ENCODE measurements around the gene KIAA1217.

The KIAA1217 gene

DNA sequence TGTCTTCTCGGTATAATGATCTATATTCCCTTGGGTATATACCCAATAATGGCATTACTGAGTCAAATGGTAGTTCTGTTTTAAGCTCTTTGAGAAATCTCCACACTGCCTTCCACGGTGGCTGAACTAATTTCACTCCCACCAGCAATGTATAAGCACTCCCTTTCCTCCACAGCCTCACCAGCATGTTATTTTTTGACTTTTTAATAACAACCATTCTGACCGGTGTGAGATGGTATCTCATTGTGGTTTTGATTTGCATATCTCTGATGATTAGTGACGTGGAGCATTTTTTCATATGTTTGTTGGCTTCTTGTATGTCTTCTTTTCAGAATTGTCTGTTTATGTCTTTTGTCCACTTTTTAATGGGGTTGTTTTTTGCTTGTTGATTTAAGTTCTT, 33.6 kb downstream of the KIAA1217 start:
- no peak for DNase-seq

DNA sequence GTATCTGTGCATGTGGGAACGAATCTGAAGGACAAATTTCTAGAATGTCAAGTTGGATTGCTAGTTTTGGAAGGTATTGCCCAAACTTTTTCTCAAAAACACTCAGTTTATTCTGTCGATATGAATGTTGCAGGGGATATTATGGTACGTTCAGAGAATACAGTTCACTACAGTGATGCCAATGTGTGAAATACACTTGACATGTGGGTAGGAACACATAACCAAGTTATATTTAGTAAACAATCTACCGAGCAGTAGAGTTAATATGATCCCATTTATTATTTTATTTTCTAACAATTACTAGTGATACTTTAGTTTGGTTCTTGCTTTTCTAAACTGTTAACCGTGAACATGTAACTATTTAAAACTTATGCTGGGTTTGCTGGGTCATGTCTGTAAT, 37.4 kb downstream of the KIAA1217 start:
- DNase-seq, result no peak

DNA sequence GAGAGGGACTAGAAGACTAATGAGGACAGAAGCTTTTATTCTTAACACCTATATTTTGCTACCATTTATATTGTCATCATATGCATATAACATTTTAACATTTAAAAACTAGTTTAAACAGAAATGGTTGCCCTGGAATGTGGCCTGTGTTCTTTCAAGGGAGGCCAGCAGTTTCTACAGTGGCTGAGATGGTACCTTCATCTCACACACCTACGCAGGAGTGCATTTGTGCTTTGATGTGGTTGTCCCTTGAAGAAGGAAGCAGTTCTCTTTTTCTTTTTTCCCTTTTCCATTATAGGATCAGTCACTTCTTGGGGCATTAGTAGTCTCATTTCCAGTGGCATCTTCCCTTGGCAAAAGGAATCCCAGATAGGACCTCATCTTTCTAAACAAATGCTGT, 38.9 kb downstream of the KIAA1217 start:
- no peak for DNase-seq

DNA sequence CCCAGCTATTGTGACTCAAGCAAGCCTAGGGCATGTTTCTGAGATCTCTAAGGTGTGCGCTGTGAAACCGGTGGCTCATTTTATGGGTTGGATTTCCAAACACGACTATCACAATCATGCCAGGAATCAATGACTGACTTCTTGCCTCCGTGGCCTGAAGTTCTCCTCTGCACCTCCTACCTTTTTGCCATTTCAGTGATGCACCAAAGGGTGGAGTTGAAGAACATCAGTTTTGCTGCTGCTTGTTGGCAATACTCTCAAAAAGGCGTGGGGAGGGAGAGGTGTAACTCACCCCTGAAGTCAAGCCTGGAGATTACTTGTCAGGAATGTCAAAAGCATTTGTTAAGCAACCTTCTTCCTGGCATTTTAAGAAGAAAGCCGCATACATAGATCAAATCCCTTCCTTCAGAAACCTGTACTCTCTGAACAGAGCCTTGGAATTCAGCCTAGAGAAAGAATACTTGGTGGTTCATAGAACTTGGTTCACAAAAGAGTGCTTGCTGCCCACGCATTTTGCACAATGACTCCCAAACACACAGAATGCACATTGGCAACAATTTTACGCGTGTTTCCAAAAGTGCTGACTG, 41.0 kb downstream of the KIAA1217 start:
- DNase-seq, result no peak

DNA sequence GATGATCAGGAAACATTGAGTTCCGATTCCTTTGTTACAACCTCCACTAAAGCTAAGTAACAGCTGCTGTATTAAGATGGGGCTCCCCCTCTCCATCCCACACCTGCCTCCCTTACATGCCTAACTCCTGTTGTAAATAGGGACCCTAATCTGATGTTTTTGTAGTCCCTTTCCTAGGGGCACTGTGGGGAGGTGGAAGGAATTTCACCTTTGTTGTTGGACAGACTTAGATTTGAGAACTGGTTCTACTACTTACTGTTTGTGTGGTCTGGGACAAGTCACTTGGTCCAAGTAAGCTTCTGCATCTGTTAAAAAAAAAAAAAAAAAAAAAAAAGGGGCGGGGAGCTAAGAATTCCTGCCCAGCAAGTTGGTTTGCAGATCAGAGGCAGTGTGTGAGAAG, 42.6 kb downstream of the KIAA1217 start:
- DNase-seq, result no peak

DNA sequence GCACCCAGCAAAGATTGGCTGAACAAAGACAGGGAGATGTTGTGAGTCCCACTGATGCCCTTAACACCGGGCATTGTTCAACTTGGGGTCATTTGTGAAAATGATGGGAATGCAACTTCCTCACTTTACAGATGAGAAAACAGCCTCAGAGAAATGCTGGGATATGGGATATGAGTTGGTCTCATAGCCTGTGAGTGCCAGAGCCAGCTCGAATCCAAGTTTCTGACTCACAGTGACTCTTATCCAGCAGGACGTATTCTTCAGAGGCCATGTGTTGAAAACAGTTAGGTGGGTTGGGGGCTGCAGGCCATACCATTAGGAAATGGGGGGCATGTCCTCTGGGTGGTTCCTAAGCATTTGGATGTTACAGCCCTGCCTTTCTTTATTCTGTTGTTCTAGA, 45.2 kb downstream of the KIAA1217 start:
- DNase-seq, result no peak

DNA sequence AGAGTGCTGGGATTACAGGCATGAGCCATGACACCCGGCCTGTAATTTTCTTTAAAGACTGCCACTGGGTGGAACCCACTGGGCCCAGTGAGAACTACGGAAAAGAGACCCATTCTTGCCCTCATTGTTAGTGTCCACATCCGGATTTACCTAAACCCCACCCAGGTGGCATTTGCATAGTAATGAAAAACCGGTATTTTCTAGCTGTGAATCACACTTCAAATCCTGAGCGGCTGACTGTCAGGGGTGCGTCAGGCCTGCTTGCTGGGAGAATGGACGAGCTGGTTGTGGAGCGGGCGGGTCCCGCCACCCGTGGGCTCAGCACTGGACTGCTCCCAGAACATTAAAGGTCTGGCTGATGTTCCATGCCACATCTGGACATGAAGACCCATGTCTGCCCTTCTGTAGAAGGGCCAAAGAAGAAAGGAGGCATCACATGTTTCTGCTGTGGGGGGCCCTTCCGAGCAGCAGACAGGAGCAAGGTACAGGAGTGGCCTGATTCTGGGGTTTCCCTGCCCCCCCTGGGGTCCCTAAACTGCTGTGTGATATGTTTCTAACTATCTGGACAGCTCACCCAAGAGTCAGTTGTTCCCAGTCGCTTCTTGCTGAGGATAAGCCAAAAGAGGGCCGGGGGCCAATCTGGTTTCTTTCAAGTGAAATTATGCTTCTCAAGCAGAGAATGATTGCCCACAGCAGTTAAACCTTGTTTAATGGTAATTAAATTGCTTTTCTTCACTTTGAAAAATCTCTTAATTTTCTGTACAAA, 46.4 kb downstream of the KIAA1217 start:
- no peak for DNase-seq

DNA sequence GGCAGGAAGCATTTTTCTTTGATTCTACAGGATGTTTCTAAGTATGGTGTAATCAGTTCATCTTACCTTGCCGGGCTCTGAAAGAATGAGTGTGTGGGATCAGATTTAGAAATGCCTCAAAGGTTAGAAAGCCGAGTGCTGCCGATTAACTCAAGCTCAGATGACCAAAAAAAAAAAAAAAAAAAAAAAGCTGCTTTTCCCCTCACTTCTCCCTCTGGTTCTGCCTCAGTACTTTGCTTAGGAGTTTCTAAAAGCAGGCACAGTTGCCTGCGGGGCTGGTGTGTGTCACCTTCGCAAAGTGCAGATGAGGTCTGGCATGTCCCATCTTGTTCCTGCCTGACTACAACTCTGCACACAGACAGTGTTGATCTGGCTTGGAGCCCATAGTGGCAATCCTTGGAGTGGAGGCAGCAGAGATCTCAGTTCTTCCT, 47.0 kb downstream of the KIAA1217 start:
- DNase-seq, result no peak

DNA sequence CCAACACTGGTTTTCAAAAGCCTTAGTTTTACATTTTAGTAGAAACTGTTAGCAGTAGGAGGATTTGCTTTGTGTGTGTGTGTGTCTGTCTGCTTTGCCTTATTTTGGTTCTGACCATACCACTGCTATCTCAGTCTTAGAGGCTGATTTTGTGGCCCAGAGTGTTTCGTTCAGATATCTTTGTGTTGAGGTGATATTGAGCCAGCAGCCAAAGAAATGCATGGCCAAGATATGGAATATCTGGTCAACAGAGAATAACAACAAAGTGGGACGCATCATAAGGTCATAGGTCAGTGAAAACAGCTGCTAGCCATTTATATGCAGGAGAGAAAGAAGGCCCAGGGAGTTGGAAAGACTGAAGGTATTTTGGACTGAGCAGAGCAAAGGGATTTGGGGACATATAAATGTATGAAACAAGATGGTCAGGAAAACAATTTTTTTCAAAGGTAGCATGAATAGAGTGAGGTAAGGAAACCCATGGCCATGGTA, 47.7 kb downstream of the KIAA1217 start:
- DNase-seq, result no peak

DNA sequence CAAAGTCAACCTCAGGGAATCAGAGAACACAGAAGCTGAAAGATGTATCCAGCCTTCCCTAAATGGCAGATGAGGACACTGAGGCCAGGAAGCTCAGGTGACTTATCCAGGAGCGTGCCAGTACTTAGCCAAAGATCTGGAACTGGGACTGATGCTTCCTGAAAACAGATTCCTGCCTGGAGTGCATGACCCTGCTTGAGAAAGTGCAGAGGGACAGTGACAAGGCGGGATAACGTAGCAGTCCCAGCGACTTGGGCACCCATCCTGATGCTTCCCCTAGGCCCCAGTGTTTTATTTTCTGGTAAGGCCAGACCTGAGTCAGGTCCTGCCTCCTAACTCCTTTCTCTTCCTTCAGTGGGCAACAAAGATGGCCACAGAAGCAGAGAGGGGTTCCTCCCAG, 48.6 kb downstream of the KIAA1217 start:
- DNase-seq, result no peak

DNA sequence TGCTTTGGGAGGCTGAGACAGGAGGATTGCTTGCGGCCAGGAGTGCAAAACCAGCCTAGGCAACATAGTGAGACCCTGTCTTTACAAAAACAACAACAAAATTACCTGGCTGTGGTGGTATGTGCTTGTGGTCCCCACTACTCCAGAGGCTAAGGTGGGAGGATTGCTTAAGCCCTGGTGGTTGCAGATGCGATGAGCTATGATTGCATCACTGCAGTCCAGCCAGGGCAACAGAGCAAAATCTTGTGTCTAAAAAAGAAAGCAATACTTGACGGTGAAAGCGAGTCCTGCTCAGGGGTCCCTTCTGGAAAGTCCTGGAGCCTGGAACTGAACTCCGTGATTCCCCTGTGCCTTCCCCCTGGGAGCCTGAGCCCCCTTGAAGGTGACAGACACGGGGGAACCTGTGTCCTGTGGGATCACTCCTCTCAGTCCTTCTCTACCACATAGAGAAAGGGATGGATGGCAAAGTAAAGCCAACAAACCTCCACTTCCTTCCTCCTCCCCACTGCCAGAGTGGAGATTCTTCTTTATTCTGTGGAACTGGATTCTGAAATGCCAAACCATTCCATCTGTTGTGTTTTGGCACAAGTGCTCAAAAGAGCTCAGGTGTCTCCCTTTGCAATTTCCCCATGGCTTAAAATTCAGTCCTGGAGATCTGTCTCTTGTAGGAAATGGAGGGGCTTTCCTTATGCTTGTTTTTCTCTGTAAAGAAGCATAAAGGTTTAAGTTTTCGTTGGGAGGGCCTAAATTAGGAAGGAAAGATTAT, 50.6 kb downstream of the KIAA1217 start:
- DNase-seq, result no peak

DNA sequence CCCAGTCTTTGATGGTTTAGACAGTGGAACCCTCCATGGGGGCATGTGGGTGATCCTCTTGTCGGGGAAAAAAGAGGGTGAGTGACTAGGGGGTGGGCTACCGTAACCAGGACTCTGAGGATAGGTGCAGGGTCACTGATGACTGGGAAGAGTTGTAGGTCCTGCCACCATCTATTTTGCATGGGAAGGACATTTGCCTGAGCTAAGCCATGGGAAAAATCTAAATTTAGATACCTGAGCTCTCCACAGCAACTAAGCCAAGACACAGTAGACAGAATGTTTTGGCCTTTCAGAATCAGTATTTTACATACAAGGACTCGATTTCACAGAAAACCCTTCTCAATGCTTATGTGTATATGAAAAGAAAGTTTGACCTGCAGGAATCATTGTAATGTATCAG, 52.7 kb downstream of the KIAA1217 start:
- no peak for DNase-seq

DNA sequence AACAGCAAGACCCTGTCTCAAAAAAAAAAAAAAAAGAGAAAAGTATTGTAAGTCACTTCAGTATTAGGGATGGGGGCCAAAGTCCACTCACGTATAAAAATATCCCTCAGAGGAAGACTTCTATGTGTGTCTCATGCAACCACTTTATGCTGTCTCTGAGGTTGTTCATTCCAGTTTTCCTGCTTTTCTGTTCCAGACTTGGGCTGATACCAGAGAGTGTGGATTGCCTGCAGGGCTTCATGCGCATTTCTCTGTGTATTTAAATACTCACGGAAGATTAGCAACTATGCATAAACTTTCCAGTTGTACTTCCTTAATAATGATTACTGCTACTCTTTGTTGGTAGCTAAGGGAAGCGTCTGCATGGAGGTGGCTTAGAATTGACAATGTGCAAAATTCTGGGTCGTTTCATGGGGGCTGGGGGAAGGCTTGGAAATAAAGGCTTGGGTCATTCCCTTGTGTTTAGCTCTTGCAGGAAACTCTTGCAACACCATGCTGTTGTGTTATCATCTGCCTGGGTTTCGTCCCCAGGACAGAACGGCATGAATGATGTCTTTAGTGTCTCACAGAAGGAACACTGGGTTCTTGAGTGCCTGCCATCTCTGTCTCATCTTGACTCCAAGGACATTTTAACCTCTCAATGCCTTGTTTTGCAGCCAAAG, 54.1 kb downstream of the KIAA1217 start:
- DNase-seq, result no peak

DNA sequence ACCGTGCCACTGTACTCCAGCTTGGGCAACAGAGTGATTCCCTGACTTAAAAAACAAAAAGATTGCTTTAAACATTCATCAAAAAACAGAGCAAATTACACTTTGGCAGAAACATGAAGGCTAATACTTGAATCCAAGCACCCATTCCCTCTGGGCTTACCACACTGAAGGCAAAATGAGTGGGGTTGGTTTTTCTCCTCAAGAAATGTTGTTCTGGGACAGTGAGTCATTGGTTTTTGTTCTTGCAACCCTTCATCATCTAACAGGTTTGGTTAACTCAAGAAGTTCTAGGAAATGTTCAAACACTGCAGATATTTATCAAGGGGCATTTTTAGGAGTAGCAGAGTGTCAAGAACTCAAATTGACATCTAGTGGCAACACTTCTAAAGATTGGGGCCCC, 60.5 kb downstream of the KIAA1217 start:
- DNase-seq, result no peak

DNA sequence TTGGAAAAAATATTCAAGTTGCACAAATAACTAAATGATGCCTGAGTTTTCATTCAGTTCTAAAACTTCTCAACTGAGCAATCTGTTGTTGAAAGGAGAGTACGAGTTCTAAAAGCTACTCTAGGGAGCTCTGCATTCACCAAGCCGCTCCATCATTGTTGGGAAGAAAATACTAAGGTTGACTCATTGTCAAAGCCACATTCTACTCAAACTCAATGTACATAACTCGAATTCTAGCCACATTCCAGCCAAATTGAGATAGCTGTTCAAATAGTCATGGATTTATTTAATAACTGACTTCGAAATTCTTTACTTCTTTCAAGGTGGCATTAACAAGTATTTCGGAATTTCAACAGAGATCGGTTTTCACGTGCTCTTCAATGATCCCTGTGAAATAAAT, 63.4 kb downstream of the KIAA1217 start:
- DNase-seq, result no peak

DNA sequence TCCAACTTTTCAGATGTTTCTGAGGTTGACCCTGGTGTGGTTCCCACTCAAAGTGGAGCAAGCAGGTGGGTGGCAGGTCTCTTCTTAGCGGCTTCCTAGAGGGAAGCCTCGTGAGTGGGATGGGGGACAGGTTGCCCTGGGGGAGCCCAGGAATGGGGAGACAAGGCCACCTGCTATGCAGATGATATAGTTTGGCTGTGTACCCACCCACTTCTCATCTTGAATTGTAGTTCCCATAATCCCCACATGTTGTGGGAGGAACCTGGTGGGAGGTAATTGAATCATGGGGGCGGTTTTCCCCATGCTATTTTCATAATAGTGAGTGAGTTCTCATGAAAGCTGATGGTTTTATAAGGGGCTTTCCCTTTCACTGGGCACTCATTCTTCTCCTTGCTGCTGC, 68.3 kb downstream of the KIAA1217 start:
- DNase-seq, result no peak

DNA sequence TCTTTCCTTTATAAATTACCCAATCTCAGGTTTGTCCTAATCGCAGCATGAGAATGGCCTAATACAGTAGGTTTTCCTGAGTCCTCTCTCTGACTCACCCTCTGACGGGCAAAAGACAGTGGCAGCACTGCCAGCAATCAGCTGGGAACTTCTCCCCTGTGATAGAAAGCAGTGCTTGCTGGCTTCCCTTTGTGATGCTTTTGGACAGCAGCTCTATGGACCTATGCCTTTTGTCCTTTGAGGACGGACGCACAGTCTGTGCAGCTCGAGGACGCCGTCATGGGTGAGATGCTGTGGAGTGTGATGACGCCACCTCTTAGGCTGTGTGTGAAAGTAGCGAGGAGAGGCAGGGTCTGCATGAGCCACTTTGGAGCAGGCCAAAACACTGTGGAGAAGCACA, 68.8 kb downstream of the KIAA1217 start:
- DNase-seq, result no peak

DNA sequence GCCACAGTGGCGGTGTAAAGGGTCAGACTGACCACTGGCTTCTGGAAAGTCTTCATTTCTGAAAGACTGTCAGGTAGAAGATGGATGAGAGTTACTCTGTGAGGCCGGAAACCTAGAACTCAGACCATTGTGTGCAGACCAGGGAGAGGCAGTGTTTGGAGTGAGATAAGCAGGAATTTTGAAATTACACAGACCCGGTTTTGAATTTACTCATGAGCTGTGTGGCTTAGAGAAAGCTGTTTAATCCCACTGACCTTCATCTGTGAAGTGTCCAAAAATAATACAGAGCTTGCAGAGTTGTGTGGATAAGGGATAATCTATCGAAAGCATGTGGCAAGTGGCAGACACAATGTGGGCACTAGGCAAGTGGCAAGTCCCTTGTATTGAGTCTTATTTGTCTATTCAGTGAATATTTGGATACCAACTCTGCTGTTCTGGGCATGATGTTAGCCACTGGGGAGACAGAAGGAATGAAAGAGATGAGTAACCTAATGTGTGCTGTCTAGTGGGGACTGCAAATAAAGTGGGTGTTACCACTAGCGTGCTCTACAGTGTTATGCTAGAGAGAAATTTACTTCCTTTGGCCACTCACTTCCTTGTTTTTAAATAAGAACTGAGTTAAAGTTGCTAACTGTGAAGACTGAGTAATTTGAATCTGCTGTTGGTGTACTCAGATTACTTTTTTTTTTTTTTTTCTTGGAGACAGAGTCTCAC, 69.4 kb downstream of the KIAA1217 start:
- DNase-seq, result no peak

DNA sequence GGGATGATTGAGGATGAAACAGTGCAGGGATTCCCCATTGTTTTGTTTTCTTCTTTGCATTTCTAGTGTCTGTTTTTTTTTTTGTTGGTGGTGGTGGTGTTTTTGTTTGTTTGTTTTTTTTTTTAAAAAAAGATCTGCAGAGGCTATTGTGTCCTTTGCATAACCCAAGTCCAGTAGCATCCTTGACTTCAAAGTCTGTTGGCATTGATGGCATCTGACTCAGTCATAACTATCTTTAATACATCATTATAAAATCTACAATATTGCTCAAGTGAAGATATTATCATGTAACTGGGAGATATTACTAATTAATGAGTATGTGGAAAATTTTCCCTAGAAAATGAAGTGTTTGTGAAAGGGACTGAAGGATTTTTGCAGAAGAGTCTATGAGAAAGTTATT, 70.2 kb downstream of the KIAA1217 start:
- DNase-seq, result no peak

DNA sequence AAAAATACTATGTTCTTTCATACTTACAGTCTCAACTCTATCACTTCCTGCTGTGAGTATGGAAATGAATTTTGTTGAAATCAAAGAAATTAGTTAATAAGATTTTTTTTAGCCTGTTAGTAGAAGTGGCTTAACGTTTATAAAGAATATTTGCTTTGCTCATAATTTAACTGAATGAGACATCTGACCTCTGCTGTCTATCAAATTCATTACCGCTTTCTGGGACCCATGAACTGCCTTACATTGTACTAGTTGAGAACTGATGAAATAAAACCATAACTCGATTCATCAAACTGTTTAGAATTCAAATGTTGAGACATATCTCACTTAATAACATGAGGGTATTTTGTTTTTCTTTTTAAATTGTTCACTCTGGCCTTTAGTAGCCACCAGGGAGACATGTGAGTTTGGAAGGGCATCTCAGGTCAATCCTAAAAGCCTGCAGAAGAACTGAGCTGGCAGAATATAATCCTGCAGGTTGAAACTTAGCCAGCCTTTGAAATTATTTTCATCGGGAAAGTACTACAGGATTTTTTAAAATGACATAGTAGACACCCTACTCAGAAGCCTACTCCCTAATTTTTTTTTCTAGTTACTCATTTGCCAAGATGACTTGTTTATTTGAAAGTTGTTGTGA, 78.7 kb downstream of the KIAA1217 start:
- no peak for DNase-seq

DNA sequence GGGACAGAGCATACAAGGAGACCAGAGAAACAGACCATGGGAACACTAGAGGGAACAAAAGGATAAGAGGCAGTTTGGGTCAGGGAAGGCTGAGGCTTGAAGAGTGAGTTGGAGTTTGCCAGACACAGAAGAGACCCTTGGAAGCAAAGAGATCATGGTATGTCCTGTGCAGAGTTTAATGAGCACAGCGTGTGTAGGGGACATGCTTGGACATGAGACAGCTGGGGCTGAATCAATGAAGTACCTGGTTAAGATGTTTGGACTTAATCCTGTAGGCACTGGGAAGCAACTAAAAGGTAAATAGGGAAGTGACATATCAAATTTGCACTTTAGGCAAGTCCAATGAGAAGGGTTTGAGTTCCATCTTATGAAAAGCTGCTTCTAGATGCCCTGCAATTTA, 79.6 kb downstream of the KIAA1217 start:
- no peak for DNase-seq

DNA sequence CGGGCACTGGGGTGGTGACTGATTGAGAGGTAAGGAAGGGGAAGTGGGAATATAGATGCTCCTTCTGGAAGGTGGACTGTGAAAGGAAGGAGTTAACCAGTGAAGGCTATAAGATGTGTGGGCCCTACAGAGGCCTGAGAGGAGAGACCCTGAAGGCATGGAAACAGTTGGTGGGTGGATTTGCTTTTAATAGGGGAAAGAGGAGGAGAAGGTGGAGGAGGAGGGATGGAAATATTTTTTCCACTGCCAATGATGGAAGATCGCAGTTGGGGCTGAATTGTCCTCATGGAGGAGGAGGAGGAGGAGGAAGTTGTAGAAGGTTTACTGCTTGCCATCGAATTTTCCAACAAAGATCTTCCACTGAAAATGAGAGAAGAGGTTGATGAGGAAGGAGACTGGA, 80.3 kb downstream of the KIAA1217 start:
- no peak for DNase-seq

All from NCI-H2107 (cell line).